GM18520 (cell line): Measurements from ENCODE around the gene PIEZO2.
"Not testable (repeated sequence)": the region's sequence is repeated elsewhere in the genome, so short reads cannot be mapped to it uniquely, and the experiment has no call there.

ENCODE experiments used
- ATAC-seq: cut with Tn5 transposase; IDR thresholded peaks from one replicate; pipeline ENCODE4 v1.9.1; 2021; ENCODE audit not compliant: unreplicated experiment

PIEZO2 gene

GRCh38 chr18:10850840-10851239, 298.5 kb downstream of the PIEZO2 start:
- ATAC-seq: no peak

GRCh38 chr18:10850216-10850615, 299.2 kb downstream of the PIEZO2 start:
- ATAC-seq: no peak

- no peak for ATAC-seq
Measured at GRCh38 chr18:10847907-10848306, 301.5 kb downstream of the PIEZO2 start.

GRCh38 chr18:10847408-10847790, 302.0 kb downstream of the PIEZO2 start:
- no peak for ATAC-seq

- no peak for ATAC-seq
Measured at GRCh38 chr18:10846657-10847407, 302.5 kb downstream of the PIEZO2 start.

- not testable (repeated sequence) for ATAC-seq
Measured at GRCh38 chr18:10846035-10846434, 303.3 kb downstream of the PIEZO2 start.

- ATAC-seq: no peak
Measured at GRCh38 chr18:10843565-10843964, 305.8 kb downstream of the PIEZO2 start.

GRCh38 chr18:10842861-10843260, 306.5 kb downstream of the PIEZO2 start:
- no peak for ATAC-seq

GRCh38 chr18:10842371-10842770, 307.0 kb downstream of the PIEZO2 start:
- no peak for ATAC-seq

- ATAC-seq: no peak
Measured at GRCh38 chr18:10841203-10841602, 308.2 kb downstream of the PIEZO2 start.

- ATAC-seq: no peak
Measured at GRCh38 chr18:10840743-10841142, 308.6 kb downstream of the PIEZO2 start.

GRCh38 chr18:10839421-10839820, 309.9 kb downstream of the PIEZO2 start:
- ATAC-seq: no peak

GRCh38 chr18:10838553-10838952, 310.8 kb downstream of the PIEZO2 start:
- ATAC-seq: peak; percentile 73

- no peak for ATAC-seq
Measured at GRCh38 chr18:10834128-10834815, 315.1 kb downstream of the PIEZO2 start.

GRCh38 chr18:10833656-10834055, 315.7 kb downstream of the PIEZO2 start:
- ATAC-seq: no peak

- no peak for ATAC-seq
Measured at GRCh38 chr18:10826400-10826799, 323.0 kb downstream of the PIEZO2 start.

GRCh38 chr18:10822456-10822855, 326.9 kb downstream of the PIEZO2 start:
- ATAC-seq: no peak

- ATAC-seq: no peak
Measured at GRCh38 chr18:10820681-10821080, 328.7 kb downstream of the PIEZO2 start.

- no peak for ATAC-seq
Measured at GRCh38 chr18:10814336-10814735, 335.0 kb downstream of the PIEZO2 start.

GRCh38 chr18:10805587-10806118, 343.7 kb downstream of the PIEZO2 start:
- no peak for ATAC-seq

- ATAC-seq: no peak
Measured at GRCh38 chr18:10804126-10804525, 345.2 kb downstream of the PIEZO2 start.
